Measurements from ENCODE around the gene PVRIG.

GRCh38 chr7:100190048-100190711 is 29.6 kb upstream of the PVRIG start:
- TF ChIP-seq POLR2A (IDR thresholded peaks at IDR 0.05; ENCODE audit: low read length) (no peak), GATA1 (IDR thresholded peaks at IDR 0.05; ENCODE audit: low read depth, low read length) (no peak)
